Neural crest cell (in vitro differentiated cells): ENCODE measurements around the gene PAEP. TPM values are rescaled to one million over a fixed set of nuclear protein-coding genes. Genes with fewer than 3 reads are reported as not detected.

ENCODE experiments used
- DNase-seq: peaks from one replicate; pipeline ENCODE4 v3.0.0; 2021; ENCODE audit warnings: low read depth, mixed read lengths, low spot score
- H3K27ac Mint-ChIP-seq: one replicate; pipeline ENCODE4 v1.8.0; 2021; ENCODE audit warnings: mild to moderate bottlenecking, mixed read lengths; ENCODE audit not compliant: unreplicated experiment
- H3K27me3 Mint-ChIP-seq: 2 replicates; pipeline ENCODE4 v1.8.0; 2021; ENCODE audit warnings: low read depth, mild to moderate bottlenecking, mixed read lengths
- H3K36me3 Mint-ChIP-seq: 2 replicates; pipeline ENCODE4 v1.8.0; 2021; ENCODE audit warnings: low read depth, mild to moderate bottlenecking, mixed read lengths
- H3K4me1 Mint-ChIP-seq: 2 replicates; pipeline ENCODE4 v1.8.0; 2021; ENCODE audit warnings: mixed read lengths
- H3K4me3 Mint-ChIP-seq: one replicate; pipeline ENCODE4 v1.8.0; 2021; ENCODE audit warnings: mild to moderate bottlenecking, mixed read lengths
- H3K9me3 Mint-ChIP-seq: 2 replicates; pipeline ENCODE4 v1.8.0; 2021; ENCODE audit warnings: mixed read lengths
- CTCF ChIP-seq: fragments of 200-600 bp; sonication (generic); conservative IDR thresholded peaks from 2 replicates; pipeline ENCODE4 v1.5.0; 2021; ENCODE audit warnings: antibody characterized with exemption, mild to moderate bottlenecking
- total RNA-seq: library from RNA; stranded (reverse); gene quantifications from 2 replicates; pipeline ENCODE4 v1.2.1, GENCODE V29; 2021

PAEP gene
- total RNA-seq, 1 donor from 2014 or later, result not detected

- no peaks in the 10 kb centered on the region for H3K4me1 Mint-ChIP-seq
- H3K9me3 Mint-ChIP-seq, result peaks cover 2% of the 10 kb centered on the region
Measured at GRCh38 chr9:135612437-135612836, 50.9 kb downstream of the PAEP start.

DNA sequence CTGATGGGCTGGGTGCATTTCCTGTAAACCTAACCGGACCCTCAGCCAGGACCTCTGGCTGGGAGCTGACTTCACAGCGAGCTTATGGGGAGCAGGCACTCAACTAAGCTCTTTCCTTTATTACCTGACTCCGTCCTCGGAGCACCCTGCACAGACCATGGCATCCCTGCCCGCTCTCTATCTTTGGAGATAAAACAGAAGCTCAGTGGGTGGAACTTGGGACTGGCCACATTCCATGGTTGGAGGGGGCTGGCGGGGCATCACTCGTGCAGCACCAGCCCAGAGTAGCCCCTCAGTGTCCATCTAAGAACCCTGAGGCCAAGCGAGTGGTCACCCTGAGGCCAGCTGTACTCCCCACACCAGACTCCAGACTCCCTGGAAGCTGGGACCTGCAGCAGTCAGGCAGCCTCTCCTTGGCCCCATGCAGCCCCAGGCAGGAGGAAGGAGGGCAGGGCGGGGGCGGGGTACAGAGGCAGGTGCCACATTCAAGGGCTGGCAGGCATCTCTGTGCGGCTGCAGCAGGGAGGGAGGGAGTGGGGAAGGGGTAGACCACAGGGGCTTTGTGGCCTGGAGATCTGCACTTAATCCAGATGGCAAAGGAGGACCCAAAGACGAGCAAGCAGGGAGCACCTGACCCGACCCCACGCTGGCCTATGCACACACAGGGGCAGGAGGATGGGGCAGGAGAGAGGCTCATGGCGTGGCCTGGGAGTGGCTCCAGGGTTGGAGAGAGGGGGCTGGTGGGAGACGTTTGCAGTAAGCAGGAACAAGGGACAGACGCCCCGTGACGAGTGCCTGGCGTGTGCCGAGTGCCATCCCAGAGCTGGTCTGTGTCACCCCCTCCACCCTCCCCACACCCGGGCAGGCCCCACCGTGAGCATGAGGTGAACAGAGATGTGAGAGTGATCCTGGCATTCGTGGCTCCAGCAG is 51.7 kb downstream of the PAEP start:
- H3K36me3 Mint-ChIP-seq, result no peaks in the 10 kb centered on the region
- H3K27ac Mint-ChIP-seq, result no peak overlapping the region
- no peaks in the 10 kb centered on the region for H3K4me1 Mint-ChIP-seq
- no peak for DNase-seq
- no peak for TF ChIP-seq CTCF
- H3K27me3 Mint-ChIP-seq, result peaks cover 4% of the 10 kb centered on the region
- peaks cover 2% of the 10 kb centered on the region for H3K9me3 Mint-ChIP-seq
- no peak overlapping the region for H3K4me3 Mint-ChIP-seq

More at GRCh38 chr9:135612437-135612836, 50.9 kb downstream of the PAEP start:
- H3K36me3 Mint-ChIP-seq, result no peaks in the 10 kb centered on the region
- peaks cover 4% of the 10 kb centered on the region for H3K27me3 Mint-ChIP-seq
- DNase-seq, result no peak
- H3K27ac Mint-ChIP-seq, result no peak overlapping the region
- TF ChIP-seq CTCF, result no peak
- no peak overlapping the region for H3K4me3 Mint-ChIP-seq

GRCh38 chr9:135613946-135614805 is 52.6 kb downstream of the PAEP start:
- H3K4me3 Mint-ChIP-seq, result no peak overlapping the region
- DNase-seq, result no peak
- no peaks in the 10 kb centered on the region for H3K36me3 Mint-ChIP-seq
- TF ChIP-seq CTCF, result no peak
- H3K27me3 Mint-ChIP-seq, result peaks cover 4% of the 10 kb centered on the region
- H3K9me3 Mint-ChIP-seq, result peaks cover 2% of the 10 kb centered on the region
- no peak overlapping the region for H3K27ac Mint-ChIP-seq
- H3K4me1 Mint-ChIP-seq, result no peaks in the 10 kb centered on the region

DNA sequence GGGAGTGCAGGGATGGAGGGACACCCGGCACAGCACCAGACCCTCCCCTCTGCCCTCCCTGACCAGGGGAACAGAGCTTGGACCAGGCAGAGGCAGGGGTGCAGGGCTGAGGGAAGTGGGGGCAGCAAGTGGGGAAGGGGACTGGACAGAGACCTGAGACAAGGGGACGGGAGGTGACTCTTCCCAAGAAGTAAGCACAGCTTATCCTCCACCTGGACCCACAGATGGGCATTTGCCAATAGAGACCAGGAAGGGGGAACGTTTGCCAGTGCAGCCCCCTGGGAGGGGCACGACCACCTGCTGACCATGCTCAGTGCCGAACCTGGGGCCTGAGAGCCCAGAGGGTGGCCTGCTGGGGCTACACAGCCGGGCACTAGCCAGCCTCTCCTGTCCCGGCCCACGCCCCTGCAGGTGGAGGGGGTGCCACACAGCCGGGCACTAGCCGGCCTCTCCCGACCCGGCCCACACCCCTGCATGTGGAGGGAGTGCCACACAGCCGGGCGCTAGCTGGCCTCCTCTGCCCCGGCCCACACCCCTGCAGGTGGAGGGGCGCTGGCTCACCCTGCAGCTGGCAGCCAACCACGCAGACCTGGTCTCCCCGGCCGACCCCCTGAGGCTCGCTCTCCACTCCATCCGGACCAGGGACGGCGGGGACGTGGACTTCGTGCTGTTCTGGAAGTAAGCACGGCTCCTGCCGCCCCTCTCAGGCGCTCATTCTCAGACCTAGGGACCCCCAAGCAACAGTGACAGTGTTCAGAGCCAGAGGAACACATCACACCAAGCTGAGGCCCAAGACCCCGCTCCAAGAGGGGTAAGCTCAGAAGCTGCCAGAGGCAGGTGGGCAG is 53.5 kb downstream of the PAEP start:
- H3K4me3 Mint-ChIP-seq, result no peak overlapping the region
- TF ChIP-seq CTCF, result no peak

More for the DNA sequence above, 53.5 kb downstream of the PAEP start:
- H3K36me3 Mint-ChIP-seq, result no peaks in the 10 kb centered on the region
- peaks cover 2% of the 10 kb centered on the region for H3K9me3 Mint-ChIP-seq
- peaks cover 3% of the 10 kb centered on the region for H3K27me3 Mint-ChIP-seq
- no peak for DNase-seq
- H3K4me1 Mint-ChIP-seq, result no peaks in the 10 kb centered on the region
- H3K27ac Mint-ChIP-seq, result no peak overlapping the region
